ENCODE measurements around the gene ZFP36.

DNA sequence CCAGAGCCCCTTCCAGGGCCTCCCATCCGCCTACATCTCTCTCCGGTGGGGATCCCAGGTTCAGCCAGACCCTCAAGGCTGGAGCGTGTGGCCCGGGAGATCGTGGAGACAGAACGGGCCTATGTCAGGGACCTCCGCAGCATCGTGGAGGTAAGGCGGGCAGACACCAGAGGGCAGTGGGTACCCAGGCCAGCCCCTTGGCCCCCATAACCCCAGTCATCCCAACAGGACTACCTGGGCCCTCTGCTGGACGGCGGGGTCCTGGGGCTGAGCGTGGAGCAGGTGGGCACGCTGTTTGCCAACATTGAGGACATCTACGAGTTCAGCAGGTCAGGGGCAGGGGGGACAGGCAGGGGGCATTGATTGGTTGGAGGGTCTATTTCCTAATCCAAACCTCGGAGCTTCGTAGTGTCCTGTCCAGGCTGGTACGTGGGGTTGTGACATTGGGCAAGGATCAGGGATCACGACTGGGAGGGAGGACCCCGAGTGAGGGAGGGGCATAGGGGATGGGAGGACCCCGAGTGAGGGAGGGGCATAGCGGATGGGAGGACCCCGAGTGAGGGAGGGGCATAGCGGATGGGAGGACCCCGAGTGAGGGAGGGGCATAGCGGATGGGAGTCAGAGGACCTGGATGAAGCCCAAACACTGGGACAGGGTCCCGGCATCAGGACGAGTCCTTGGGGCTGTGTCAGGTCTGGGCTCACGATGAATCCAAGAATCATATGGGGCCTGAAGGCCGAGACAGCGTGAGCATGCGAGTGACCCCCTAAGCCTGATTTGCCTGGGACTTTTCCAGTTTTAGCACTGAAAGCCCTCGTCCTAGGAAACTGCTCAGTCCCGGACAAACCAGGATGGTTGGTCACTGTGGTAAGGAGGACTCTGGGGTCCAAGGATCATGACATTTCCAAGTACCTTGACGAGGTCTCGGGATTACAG lies 8.7 kb downstream of the ZFP36 start:
- TF ChIP-seq CTCF (IDR thresholded peaks at IDR 0.05) (no peak), POLR2A (IDR thresholded peaks at IDR 0.05) (no peak), POLR2AphosphoS5 (IDR thresholded peaks at IDR 0.05) (no peak)

Data from prostate gland (tissue), 2 donors.